Endothelial cell of hepatic sinusoid (primary cell): ENCODE results near the gene ANKRD10.

Experiments used
- in situ Hi-C: cut with HindIII; loops from 2 replicates; pipeline ENCODE4 v1.10.0; 2017; ENCODE audit warnings: low sequenced_read_pairs

The ANKRD10 gene

GRCh38 chr13:110835721-110836604, 78.9 kb downstream of the ANKRD10 start:
- in situ Hi-C loops: no loop called here

DNA sequence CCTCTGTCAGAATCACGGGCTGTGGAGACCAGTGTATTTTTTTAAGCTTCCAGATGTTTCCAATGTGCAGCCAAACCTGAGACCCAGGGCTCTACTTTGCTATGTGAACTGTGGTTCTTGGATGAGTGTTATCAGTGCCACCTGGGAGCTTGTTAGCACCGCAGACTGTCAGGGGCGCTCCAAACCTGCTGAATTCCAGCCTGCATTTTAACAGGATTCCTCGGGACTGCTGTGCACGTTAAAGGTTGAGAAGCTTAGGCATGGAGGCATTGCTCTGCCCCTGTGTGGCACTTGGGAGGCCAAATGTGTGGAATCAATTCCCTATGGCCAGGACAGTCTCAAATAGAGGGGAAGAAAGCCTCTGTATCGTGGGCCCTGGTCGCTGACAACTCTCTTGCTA, 80.3 kb downstream of the ANKRD10 start:
- in situ Hi-C loops: no loop called here

- in situ Hi-C loops: no loop called here
Measured at GRCh38 chr13:110832531-110832930, 82.3 kb downstream of the ANKRD10 start.

DNA sequence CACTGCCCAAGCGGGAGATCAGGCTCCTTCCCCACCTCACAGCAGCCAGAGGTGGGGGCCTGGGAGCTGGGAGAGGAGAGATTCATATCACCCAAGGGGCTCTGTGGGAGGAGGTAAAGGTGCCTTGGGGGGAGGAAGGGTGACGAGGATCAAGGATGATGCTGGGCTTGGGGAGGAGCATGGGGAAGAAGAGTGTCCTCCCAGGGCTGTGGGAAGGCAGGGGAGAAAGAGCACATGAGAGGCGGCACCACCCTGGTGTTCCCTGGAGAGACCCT, 82.7 kb downstream of the ANKRD10 start:
- in situ Hi-C loops: no loop called here

DNA sequence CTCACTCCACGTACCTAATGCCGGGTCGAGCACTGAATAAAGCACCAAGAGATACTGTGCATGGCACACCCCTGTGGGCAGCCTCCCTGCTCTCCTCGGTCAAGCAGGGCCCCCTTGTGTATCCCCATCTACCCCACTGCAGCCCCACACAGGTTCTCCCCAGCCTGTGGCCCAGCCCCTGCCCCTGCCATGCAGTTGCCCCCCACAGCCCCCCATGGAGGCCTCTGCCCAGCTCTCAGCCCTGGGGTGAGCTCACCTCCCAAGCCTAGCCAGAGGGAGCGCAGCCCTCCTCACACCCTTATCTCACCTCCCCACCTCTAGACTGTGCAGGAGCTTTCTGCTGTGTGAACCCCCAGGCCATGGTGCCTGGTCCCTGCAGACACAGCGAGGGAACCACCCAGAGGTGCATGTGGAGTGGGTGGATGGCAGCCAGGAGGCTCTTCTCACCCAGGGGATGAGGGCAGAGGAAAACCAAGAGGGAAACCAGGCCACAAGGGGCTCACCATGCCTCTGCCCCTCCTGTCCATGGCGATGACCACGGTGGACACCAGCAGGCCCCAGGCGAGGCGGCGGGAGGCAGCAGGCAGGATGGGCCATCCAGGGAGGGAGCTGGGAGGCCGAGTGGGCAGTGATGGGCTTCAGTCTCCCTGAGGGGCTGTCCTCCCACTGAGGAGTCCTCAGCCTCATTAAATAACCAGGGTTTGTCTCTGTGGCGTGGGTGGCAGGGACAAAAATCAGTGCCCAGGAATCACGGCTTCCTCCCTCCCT, 83.2 kb downstream of the ANKRD10 start:
- in situ Hi-C loops: no loop called here

GRCh38 chr13:110830800-110831371, 84.0 kb downstream of the ANKRD10 start:
- in situ Hi-C loops: no loop called here

DNA sequence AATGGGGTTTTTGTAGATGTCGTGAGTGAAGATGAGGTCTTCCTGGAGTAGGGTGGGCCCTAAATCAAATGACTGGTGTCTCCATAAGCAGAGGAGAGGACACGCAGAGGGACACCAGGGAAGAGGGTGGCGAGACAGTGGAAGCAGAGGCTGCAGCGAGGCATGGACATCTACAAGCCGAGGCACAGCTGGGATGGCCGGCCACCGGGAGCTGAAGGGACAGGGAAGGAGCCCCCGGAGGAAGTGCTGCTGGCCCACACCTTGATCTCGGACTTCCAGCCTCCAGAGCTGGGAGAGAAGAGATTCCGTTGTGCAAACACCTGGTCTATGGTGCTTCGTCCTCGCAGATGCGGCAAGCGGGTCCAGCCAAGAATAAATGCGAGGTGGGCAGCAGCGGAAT, 84.5 kb downstream of the ANKRD10 start:
- in situ Hi-C loops: no loop called here

DNA sequence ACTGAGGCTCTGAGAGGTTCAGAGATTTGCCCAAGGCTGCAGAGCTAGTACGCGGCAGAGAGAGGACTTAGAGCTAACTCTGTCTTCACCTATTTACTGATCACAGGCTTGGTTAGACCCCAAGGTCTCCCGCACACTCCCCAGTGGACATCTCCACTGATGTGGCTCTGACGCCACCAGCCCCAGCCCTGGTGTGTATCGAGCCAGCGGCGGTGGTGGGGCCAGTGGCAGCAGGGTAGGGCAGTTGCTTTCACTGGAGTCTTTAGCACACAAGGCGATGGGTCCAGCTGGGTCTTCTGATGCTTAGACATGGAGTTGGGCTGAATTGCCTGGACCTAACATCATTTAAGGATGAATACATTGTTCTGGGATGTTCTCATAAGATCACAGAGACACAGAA, 85.4 kb downstream of the ANKRD10 start:
- in situ Hi-C loops: no loop called here

DNA sequence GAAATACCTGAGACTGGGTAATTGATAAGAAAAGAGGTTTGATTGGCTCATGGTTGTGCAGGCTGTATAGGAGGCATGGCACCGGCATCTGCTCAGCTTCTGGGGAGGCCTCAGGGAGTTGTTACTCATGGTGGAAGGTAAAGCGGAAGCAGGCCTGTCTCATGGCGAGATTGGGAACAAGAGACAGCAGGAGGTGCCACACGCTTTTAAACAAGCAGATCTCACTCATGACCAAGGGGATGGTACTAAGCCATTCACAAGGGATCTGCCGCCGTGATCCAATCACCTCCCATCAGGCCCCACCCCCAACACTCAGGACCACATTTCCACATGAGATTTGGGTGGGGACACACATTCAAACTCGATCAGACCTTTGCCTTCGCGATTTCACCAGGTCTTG, 86.2 kb downstream of the ANKRD10 start:
- in situ Hi-C loops: no loop called here
